Measurements from ENCODE around the gene ARFRP1.

ARFRP1 gene

DNA sequence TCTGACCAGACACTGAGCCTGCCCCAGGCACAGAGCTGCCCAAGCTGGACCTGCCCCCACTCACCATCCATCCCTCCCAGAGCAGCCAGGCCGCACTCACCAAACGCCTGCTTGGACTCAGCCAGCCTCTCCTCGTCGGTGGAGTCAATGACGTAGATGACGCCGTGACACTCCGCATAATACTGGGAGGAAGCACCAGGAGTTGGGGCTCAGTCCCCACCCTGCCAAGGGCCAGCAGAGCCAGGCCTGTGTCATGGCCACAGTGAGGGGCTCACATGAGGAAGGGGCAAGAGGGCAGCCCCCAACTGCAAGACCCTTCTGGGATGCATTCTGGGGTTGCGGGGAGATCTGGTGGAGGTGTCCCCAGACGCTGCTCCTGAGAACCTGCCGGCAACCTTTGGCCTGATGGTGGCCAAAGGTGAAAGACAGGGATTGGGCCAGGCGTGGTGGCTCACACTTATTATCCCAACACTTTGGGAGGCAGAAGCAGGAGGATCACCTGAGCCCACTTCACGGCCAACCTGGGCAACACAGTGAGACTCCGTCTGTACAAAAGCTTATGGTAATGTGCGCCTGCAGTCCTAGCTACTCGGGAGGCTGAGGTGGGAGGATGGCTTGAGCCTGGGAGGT, 5.6 kb downstream of the ARFRP1 start:
- no peak for DNase-seq (ENCODE audit: low spot score)

DNA sequence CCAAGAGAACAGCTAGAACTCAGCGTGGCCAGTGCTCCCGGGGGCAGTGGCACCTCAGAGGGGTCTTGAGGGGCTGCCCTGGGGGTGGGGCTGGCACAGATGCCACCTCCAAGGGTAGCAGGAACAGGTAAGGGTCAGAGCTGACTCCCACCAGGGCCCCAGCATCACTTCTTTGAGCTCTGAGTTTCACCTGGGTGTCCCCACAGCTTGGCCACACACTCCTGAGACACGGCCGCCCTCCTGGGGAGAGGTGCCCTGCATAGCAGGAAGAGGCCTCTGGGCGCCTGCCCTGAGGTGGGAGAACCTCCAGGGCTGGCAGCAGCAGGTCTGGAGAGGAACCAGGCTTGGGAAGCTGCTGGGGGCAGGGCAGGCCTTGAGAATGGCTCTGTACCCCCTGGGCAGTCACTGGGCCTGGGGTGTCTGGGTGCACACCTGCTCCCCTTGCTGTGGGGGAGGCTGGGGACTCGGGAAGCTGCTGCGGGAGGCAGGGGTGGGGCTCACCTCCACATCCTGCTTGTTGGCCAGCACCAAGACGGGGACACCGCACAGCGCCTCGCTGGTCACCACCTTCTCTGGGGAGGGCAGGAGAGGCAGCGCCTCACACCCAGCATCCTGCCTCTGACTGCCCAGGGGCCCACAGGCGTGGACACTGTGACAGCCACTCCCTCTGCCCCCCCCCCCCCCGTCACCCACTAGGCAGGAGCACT, 6.3 kb downstream of the ARFRP1 start:
- DNase-seq (ENCODE audit: low spot score): no peak

DNA sequence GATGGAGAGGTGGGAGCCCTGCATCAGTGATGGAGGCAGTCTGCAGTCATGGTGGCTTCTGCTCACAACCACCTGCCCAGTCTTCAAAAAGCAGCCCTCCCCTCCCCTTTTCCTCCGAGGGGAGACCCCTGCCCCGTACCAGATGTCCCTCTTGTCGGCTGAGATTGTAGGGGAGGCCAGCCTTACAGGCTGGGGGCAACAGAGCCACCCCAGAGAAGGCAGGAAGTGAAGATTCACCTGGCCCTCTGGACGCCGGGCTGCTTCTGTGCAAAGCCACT, 6.8 kb downstream of the ARFRP1 start:
- DNase-seq (ENCODE audit: low spot score): no peak

DNA sequence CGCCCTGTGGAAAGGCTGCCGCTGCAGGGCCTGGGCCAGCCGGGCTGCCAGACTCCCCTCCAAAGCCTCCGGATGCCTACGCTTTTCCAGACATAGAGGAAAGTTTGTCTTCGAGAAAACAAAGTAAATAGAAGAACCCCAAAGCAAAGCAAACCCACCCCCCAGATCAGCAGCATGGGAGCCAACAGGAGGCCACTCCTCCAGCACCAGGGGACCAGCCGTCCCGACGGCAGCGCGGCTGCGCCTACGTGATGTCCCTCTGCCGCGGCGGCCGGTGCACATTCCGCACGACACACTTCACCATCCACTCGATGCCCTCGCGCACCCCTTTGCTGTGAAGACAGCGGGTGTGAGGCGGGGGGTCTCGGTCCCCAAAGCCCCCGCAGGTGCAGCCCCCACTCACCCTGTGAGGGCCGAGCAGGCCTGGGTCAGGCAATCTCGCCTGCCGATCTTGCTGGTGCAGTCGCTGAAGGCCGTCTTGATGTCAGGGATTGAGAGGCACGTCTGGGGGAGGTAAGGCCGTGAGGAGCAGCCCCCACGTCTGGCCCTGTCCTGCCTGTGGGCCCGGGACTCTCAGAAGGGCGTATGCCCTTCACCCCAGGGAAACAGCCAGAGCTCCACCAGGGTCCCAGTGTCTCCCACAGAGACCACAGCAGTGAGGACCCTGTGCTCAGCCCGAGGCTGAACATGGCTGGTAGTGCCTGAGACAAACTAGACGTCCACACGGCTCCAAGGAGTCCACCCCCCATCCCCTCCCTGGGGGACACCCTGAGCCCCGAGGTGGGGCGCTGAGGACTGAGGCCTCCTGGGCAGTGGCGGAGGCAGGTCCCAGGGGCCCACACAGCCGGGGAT, 7.4 kb downstream of the ARFRP1 start:
- DNase-seq (ENCODE audit: low spot score): no peak

DNA sequence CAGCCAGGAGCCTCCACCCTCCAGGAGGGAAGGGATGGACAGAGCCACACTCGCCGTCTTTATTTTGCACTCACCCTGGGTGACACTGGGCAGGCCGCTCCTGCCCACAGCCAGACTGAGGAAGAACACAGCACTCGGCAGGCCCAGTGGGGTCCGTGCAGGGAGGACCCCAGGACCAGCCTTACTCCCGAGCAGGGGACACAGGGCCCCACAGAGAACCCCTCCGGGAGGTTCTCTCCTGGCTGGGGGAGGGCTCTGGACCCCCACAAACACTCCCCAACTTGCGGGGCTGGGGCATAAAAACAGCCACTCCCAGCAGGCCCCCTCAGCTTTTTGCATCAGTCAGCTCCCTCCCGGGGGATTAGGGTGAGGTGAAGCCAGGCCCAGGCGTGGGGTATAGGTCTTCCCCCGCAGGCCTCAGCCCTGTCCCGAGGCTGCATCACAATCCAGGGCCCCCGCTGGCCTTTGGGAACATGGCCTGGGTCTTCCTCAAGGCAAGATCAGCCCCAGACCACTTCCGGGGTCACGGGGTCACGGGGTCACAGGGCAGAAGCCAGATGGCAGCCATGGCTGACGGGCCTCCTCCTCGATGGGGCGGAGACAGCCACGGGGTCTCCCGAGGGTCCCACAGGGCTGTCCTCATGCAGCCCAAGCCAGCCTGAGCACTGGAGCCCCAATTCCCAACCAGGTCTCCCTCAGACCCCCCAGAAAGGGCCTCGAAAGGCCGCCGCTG, 8.1 kb downstream of the ARFRP1 start:
- DNase-seq (ENCODE audit: low spot score): no peak

DNA sequence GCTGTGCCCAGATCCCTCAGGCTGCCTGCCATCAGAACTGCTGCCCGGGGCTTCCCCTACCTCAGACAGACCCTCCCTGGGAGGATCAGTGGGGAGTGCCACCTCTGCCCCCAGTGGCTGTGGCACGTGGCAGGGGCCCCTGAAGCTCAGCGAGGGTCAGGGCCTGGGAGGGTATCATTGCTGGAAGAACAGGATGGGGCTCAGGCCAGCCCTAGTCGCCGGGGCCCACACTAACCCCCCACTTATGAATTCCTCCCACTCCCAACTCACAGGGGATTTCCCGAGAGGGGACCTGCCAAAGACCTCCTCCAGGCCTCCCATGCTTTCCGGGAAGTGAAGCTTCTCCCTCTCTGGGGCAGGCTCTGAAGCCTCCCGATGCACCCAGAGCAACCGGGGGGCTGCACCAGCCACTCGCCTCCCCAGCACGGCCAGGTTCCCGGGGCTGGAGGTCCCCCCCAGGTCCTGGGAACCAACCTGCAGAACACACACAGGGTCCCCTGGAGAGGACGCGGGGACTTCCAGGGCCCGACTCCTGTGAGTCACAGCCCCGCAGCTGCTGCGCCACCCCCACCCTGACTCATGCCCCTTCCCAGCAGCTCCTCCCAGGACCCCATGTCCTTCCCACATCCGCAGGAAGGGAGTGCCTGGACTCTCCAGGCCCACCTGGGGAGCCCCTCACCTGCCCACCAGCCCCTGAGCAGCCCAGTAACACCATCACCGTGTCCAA, 8.9 kb downstream of the ARFRP1 start:
- no peak for DNase-seq (ENCODE audit: low spot score)

DNA sequence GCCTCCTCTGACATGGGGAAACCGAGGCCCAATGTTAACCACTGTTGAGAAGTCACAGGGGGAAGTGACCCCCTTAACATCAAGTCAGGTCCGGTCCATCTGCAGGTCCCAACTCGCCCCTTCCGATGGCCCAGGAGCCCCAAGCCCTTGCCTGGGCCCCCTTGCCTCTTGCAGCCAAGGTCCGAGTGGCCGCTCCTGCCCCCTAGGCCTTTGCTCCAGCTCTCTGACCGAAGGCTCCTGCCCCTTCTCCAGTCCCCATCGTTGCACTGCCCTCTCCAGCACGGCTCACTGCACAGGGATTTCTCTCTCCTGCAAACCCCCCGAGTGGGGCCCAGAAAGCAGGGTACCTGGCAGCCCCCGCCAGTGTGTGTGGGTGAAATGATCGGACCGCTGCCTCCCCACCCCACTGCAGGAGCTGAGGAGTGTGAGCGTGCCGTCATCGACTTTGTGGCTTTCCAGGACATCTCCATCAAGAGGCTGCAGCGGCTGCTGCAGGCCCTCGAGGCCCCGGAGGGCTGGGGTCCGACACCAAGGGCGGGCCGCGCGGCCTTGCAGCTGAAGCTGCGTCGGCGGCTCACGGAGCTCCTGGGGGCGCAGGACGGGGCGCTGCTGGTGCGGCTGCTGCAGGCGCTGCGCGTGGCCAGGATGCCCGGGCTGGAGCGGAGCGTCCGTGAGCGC, 9.8 kb downstream of the ARFRP1 start:
- no peak for DNase-seq (ENCODE audit: low spot score)

DNA sequence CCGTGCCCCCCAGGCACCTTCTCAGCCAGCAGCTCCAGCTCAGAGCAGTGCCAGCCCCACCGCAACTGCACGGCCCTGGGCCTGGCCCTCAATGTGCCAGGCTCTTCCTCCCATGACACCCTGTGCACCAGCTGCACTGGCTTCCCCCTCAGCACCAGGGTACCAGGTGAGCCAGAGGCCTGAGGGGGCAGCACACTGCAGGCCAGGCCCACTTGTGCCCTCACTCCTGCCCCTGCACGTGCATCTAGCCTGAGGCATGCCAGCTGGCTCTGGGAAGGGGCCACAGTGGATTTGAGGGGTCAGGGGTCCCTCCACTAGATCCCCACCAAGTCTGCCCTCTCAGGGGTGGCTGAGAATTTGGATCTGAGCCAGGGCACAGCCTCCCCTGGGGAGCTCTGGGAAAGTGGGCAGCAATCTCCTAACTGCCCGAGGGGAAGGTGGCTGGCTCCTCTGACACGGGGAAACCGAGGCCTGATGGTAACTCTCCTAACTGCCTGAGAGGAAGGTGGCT, 10.4 kb downstream of the ARFRP1 start:
- DNase-seq (ENCODE audit: low spot score): no peak

DNA sequence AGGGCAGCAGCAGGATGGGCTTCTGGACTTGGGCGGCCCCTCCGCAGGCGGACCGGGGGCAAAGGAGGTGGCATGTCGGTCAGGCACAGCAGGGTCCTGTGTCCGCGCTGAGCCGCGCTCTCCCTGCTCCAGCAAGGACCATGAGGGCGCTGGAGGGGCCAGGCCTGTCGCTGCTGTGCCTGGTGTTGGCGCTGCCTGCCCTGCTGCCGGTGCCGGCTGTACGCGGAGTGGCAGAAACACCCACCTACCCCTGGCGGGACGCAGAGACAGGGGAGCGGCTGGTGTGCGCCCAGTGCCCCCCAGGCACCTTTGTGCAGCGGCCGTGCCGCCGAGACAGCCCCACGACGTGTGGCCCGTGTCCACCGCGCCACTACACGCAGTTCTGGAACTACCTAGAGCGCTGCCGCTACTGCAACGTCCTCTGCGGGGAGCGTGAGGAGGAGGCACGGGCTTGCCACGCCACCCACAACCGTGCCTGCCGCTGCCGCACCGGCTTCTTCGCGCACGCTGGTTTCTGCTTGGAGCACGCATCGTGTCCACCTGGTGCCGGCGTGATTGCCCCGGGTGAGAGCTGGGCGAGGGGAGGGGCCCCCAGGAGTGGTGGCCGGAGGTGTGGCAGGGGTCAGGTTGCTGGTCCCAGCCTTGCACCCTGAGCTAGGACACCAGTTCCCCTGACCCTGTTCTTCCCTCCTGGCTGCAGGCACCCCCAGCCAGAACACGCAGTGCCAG, 11.0 kb downstream of the ARFRP1 start, which contains the start of gene TNFRSF6B:
Gene TNFRSF6B, plus strand, starts transcription at position 25 of the 729 bp plus-strand sequence. Its CDS starts 116 bp downstream, at position 141.
- no peak for DNase-seq (ENCODE audit: low spot score)

DNA sequence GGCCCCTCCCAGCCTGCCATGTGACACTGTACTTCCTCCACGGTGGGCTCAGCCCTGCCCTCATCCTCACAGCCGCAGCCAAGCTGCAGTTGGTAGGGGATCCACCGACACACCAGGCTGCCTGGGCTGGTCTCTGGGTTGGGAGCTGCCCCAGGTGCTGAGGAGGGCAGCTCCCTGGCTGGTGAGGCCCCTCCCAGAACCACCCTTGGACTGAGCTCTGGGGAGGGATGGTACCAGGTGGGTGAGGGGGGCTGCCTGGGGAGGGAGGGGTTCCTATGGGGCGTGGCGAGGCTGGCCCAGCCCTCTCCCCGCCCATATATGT, 11.5 kb downstream of the ARFRP1 start:
- no peak for DNase-seq (ENCODE audit: low spot score)

DNA sequence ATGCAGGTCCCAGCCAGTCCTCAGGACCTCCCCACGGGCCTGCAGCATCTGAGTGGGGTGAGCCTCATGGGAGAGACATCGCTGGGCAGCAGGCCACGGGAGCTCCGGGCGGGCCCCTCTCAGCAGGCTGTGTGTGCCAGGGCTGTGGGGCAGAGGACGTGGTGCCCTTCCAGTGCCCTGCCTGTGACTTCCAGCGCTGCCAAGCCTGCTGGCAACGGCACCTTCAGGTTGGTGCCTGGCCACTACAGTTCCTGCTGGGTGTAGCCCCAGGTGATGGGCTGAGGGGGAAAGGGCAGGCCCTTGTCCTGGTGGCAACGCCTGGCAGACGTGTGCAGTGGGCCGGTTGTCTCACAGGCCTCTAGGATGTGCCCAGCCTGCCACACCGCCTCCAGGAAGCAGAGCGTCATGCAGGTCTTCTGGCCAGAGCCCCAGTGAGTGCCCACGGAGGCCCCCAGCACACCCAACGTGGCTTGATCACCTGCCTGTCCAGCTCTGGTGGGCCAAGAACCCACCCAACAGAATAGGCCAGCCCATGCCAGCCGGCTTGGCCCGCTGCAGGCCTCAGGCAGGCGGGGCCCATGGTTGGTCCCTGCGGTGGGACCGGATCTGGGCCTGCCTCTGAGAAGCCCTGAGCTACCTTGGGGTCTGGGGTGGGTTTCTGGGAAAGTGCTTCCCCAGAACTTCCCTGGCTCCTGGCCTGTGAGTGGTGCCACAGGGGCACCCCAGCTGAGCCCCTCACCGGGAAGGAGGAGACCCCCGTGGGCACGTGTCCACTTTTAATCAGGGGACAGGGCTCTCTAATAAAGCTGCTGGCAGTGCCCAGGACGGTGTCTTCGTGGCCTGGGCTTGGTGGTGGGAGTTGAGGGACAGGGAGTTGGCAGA, 12.1 kb downstream of the ARFRP1 start:
- no peak for DNase-seq (ENCODE audit: low spot score)

DNA sequence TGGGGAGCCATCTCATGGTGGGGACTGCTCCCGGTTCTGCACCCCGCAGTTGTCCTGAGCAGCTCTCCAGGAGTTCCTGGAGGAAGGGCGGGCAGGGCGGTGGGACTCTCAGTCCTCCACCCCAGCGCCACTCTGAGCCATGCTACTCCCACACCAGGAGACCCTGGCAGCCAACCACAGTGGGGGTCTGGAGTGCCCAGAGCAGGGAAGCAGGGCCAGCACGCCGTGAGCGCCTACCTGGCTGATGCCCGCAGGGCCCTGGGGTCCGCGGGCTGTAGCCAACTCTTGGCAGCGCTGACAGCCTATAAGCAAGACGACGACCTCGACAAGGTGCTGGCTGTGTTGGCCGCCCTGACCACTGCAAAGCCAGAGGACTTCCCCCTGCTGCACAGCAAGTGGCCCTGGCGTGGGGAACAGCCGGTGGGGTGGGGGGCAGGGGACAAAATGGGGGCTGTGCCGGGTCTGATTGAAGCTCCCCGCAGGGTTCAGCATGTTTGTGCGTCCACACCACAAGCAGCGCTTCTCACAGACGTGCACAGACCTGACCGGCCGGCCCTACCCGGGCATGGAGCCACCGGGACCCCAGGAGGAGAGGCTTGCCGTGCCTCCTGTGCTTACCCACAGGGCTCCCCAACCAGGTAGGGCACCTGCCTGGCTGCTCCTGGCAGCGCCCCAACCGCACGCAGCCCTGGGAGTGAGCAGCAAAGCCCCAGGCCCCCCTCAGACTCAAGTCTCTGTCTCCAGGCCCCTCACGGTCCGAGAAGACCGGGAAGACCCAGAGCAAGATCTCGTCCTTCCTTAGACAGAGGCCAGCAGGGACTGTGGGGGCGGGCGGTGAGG, 13.0 kb downstream of the ARFRP1 start:
- DNase-seq (ENCODE audit: low spot score): no peak

DNA sequence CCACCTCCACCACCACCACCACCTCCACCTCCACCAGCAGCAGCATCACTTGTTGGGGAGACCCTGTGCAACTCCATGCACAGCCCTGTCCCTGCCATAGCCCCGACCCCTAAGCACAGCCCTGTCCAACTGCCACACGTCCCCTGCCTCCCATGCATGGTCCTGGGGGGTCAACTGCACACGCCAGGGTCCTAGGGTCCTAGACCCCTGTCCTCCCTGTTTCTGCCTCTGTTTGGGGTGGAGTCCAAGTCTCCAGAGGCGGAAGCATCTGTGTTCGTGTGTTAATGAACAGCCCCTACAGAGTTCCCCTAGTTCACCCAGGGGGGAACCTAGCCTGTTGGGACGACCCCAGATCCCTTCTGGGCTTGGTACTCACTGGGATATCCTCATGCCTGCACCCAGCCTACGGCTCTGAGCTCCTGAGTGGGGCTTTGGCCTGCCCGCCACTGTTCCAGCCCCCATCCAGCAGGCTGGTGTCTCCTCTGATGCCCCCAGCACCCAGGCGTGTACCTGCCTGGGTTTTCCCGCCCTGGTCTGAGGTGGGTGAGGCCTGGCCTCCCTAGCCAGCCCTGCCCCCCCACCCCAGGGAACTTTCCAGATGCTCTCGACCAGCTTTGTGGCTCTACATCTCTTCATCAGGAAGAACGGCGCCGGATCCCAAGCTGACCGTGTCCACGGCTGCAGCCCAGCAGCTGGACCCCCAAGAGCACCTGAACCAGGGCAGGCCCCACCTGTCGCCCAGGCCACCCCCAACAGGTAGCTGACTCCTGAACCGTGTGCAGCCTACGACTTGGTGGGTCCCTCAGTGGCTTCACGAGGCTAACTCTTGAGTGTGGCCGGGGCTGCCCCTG, 13.8 kb downstream of the ARFRP1 start:
- DNase-seq (ENCODE audit: low spot score): no peak

DNA sequence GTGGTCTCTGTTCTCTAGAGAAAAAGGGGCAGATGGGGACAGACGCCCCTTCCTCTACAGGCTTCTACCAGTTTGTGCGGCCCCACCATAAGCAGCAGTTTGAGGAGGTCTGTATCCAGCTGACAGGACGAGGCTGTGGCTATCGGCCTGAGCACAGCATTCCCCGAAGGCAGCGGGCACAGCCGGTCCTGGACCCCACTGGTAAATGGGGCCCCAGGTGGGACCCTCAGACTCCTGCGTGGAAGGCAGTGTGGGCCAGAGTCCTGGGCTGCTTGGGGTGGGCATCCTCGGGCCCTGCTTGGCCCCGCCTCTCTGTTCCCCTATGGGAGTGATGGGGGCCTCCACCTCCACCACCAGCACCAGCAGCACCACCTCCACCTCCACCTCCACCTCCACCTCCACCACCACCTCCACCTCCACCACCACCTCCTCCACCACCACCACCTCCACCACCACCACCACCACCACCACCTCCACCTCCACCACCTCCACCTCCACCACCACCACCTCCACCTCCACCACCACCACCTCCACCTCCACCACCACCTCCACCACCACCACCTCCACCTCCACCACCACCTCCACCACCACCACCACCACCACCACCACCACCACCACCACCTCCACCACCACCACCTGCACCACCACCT, 14.6 kb downstream of the ARFRP1 start:
- DNase-seq (ENCODE audit: low spot score): no peak

DNA sequence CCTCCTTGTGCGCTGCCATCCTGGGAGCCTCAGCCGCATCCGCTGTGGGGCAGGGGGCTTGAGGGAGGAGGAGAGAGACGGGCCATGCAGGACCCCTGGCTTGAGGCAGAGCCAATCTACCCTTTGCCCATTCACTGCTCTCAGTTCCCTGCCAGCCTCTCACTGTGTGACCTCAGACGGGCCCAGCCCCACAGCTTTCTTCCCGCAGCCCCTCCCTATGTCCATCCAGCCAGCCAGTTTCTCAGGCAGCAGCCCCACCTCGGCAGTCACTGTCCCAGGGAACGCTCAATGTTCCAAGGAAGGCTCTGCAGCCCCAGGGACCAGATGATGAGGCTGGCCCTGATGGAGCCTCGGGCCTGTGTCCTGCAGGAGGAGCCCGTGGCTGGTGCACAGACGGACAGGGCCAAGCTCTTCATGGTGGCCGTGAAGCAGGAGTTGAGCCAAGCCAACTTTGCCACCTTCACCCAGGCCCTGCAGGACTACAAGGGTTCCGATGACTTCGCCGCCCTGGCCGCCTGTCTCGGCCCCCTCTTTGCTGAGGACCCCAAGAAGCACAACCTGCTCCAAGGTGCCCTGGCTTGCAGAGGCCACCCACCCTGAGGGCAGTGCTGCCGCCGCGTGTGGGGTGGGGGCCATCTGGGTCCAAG, 15.2 kb downstream of the ARFRP1 start:
- no peak for DNase-seq (ENCODE audit: low spot score)

DNA sequence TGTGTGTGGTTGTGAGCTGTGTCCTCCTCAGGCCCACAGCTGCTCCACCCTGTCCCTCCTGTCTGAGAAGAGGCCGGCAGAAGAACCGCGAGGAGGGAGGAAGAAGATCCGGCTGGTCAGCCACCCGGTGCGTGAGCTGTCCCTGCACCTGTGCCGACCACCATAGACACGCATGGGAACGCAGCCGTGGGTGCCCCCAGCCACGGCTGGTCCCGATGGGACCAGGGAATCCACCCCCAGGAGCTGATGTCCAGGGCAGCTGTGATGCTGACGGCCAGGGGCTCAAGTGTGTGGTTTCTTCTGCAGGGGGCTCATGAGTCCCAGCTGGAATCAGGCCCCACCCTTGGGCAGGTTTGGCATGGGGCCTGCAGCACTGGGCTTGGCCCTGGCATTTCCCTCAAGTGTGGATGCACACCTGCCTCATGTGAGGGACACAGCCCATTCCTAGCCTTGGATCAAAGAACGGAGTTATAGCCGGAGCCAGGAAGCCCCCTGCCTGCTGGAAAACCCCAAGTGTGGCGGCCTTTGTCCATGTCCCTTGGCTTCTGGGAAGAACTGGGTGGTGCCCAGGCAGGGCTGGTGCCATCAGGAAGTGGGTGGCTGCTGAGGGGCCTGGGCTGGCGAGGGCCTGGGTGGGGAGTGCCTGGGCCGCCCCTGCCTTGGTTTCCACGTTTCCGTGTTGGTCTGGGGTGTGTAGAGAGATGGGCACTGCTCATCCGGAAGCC, 15.9 kb downstream of the ARFRP1 start:
- no peak for DNase-seq (ENCODE audit: low spot score)
